ENCODE data around the gene KNDC1.

KNDC1 gene

DNA sequence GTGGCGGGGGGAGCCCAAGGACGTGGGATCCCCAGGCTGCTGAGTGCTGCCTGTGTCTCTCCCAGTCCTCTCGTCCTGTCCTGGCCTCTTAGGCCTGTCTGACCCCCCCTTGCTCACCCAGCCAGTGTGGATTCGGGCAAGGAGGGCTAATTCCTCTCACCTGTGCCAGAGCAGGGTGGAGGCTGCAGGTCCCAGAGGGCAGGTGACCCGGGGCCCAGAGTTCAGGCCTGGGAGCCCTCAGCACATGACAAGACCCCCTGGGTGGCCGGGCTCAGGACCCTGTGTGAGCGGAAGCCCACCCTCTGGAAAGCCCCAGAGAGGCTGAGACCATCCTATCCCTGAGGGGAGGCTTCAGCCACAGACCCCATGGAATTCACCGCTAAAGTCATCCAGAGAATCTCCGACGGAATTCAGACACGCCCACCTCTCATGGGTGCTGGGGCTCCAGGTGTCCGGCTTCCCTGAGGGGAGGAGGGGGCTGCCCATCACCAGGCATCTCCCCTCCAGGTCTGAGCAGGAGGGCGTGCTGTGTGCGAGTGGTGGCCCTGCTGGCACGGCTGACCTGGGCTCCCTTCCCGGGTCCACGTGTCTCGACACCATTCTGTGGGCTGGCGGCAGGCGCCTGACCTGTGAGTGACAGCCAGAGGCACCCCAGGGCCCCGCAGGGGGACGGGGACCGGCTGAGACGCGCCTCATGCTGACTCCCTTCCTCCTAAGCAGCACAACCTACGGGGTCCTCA lies 5.0 kb downstream of the KNDC1 start:
- no peak overlapping the region for H3K4me3 ChIP-seq (IDR thresholded peaks at IDR 0.05; ENCODE audit: insufficient read depth, low read depth, low read length)
- no peaks in the 10 kb centered on the region for H3K4me1 ChIP-seq (ENCODE audit: low read depth, poor library complexity, severe bottlenecking)
- H3K36me3 ChIP-seq (ENCODE audit: insufficient read depth), result no peaks in the 10 kb centered on the region
- peaks cover 25% of the 10 kb centered on the region; the same call in 1 of the 2 replicates for H3K27me3 ChIP-seq (ENCODE audit: insufficient read depth, low read depth)
- no peak overlapping the region for H3K4me2 ChIP-seq
- H3K79me2 ChIP-seq (ENCODE audit: insufficient read depth, low read depth), result no peaks in the 10 kb centered on the region
- H2AFZ ChIP-seq (ENCODE audit: low read depth), result no peak overlapping the region
- no peak overlapping the region for H3K27ac ChIP-seq
- no peaks in the 10 kb centered on the region for H4K20me1 ChIP-seq (ENCODE audit: insufficient read depth)
- H3K9ac ChIP-seq, result no peak overlapping the region
- TF ChIP-seq, protein P1, sequence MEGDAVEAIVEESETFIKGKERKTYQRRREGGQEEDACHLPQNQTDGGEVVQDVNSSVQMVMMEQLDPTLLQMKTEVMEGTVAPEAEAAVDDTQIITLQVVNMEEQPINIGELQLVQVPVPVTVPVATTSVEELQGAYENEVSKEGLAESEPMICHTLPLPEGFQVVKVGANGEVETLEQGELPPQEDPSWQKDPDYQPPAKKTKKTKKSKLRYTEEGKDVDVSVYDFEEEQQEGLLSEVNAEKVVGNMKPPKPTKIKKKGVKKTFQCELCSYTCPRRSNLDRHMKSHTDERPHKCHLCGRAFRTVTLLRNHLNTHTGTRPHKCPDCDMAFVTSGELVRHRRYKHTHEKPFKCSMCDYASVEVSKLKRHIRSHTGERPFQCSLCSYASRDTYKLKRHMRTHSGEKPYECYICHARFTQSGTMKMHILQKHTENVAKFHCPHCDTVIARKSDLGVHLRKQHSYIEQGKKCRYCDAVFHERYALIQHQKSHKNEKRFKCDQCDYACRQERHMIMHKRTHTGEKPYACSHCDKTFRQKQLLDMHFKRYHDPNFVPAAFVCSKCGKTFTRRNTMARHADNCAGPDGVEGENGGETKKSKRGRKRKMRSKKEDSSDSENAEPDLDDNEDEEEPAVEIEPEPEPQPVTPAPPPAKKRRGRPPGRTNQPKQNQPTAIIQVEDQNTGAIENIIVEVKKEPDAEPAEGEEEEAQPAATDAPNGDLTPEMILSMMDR (conservative IDR thresholded peaks at IDR 0.05; ENCODE audit: low read depth, low read length), result no peak

DNA sequence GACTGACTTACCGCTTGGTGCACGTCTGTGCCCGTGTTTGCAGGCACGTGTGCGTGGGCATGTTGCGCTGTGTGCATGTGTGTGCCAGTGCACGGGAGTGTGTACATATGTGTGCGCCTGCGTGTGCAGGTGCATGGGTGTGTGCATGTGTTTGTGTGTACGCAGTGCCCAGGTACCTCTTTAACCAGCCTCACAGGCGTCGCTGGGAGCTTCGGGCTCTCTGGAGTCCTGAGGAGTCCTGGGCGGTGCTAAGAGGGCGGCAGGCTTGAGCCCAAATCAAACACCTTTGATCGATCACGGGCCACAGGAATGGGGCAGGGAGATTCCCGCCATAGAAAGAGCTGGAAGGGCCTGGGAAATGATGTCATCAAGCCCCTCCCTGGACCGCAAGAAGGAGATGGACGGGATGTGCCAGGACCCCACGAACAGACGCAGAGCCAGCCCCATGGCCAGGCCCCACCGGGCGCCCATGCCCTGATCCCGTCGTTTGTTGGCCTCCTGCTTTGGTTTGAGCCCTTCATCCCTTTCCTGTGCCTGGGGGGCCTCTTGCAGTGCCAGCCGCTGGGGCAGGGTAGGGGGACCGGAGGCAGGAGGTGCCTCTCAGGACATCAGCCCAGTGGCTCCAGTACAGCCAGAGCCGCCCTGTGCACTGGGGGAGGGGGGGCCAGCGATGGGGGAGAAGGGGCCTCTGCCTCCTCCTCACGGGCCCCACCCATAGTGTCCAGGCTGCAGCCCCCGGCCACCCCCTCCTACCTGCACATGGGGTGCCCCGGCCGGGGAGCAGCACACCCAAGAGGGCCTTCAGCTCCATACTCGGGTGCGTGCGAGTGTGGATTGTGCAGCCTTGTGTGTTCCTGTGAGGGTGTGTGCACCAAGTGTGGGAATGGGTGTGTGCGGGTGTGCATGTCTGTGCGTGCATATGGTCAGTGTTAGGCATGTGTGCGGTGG lies 5.8 kb downstream of the KNDC1 start:
- Histone ChIP-seq H3K4me3 (IDR thresholded peaks at IDR 0.05; ENCODE audit: insufficient read depth, low read depth, low read length) (no peak overlapping the region), H2AFZ (ENCODE audit: low read depth) (no peak overlapping the region), H3K27ac (no peak overlapping the region), H3K9ac (no peak overlapping the region), H4K20me1 (ENCODE audit: insufficient read depth) (no peaks in the 10 kb centered on the region), H3K36me3 (ENCODE audit: insufficient read depth) (no peaks in the 10 kb centered on the region), H3K4me1 (ENCODE audit: low read depth, poor library complexity, severe bottlenecking) (no peaks in the 10 kb centered on the region), H3K27me3 (ENCODE audit: insufficient read depth, low read depth) (peaks cover 33% of the 10 kb centered on the region; the same call in 1 of the 2 replicates), H3K4me2 (no peak overlapping the region), H3K79me2 (ENCODE audit: insufficient read depth, low read depth) (no peaks in the 10 kb centered on the region)
- TF ChIP-seq, protein P1 (conservative IDR thresholded peaks at IDR 0.05; ENCODE audit: low read depth, low read length), result no peak

DNA sequence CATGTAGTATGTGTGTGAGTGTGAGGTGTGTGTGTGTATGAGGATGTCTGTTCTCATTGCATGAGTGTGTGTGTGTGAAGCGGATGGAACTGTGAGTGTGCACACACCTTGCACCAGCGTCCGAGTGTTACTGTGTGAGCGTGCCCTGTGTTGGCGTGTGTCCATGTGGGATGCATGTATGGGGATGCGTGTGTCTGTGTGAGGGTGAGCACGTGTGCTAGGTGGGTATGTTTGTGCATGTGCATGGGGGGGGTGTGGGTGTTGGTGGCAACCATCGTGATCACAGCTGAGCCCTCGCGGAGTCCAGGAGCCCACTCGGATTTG lies 6.4 kb downstream of the KNDC1 start:
- no peaks in the 10 kb centered on the region for H3K4me1 ChIP-seq (ENCODE audit: low read depth, poor library complexity, severe bottlenecking)
- no peak overlapping the region for H3K4me2 ChIP-seq
- H4K20me1 ChIP-seq (ENCODE audit: insufficient read depth), result no peaks in the 10 kb centered on the region
- TF ChIP-seq, protein P1 (conservative IDR thresholded peaks at IDR 0.05; ENCODE audit: low read depth, low read length), result no peak
- H3K27ac ChIP-seq, result no peak overlapping the region
- H3K9ac ChIP-seq, result no peak overlapping the region
- H3K4me3 ChIP-seq (IDR thresholded peaks at IDR 0.05; ENCODE audit: insufficient read depth, low read depth, low read length), result no peak overlapping the region
- H3K36me3 ChIP-seq (ENCODE audit: insufficient read depth), result no peaks in the 10 kb centered on the region
- no peak overlapping the region for H2AFZ ChIP-seq (ENCODE audit: low read depth)
- H3K79me2 ChIP-seq (ENCODE audit: insufficient read depth, low read depth), result no peaks in the 10 kb centered on the region
- peaks cover 39% of the 10 kb centered on the region; the same call in 1 of the 2 replicates for H3K27me3 ChIP-seq (ENCODE audit: insufficient read depth, low read depth)

DNA sequence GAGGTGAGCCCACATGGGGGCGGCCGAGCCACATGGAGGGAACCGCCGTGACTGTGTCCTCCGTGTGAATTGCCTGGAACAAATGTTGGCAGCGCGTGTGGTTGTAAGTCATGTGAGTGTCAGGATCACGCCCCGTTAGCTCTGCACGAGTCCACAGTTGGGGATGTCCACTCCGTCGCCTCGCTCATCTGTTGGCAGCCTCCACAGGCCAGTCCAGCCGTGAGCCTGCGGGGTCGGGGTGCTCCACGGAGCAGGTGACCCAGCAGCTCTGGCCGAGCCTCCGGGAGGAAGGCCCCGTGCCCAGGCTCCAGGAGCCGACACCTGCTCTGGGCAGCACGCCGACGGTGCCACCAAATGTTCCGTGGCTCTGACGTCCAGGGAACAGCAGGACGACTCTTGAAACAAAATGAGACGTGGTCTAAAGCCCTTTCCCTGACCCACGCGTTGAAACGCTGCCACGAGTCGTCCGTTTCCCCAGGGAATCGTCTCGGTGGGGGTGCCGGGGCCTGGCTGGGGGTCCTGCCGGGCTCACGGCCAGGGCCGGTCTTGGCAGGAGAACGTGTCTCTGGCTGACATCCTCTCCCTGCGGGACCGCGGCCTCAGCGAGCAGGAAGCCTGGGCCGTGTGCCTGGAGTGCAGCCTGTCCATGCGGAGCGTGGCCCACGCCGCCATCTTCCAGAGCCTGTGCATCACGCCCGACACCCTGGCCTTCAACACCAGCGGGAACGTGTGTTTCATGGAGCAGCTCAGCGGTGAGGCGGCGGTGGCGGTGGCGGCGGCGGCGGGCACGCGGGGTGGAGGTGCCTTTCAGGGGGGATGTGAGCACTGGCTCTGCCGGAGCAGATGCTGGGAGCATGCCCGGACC lies 7.0 kb downstream of the KNDC1 start:
- H3K36me3 ChIP-seq (ENCODE audit: insufficient read depth), result no peaks in the 10 kb centered on the region
- H3K4me1 ChIP-seq (ENCODE audit: low read depth, poor library complexity, severe bottlenecking), result no peaks in the 10 kb centered on the region
- H4K20me1 ChIP-seq (ENCODE audit: insufficient read depth), result no peaks in the 10 kb centered on the region
- H2AFZ ChIP-seq (ENCODE audit: low read depth), result no peak overlapping the region
- H3K27ac ChIP-seq, result no peak overlapping the region
- H3K9ac ChIP-seq, result no peak overlapping the region
- H3K4me2 ChIP-seq, result no peak overlapping the region
- H3K4me3 ChIP-seq (IDR thresholded peaks at IDR 0.05; ENCODE audit: insufficient read depth, low read depth, low read length), result no peak overlapping the region
- peaks cover 44% of the 10 kb centered on the region; the same call in 1 of the 2 replicates for H3K27me3 ChIP-seq (ENCODE audit: insufficient read depth, low read depth)
- H3K79me2 ChIP-seq (ENCODE audit: insufficient read depth, low read depth), result no peaks in the 10 kb centered on the region
- TF ChIP-seq, protein P1 (conservative IDR thresholded peaks at IDR 0.05; ENCODE audit: low read depth, low read length), result no peak

Measured in KMS-11 (cell line).